Measurements from ENCODE around the gene PBLD.

GRCh38 chr10:68290736-68291135, 42.0 kb downstream of the PBLD start:
- no peak for TF ChIP-seq CTCF (IDR thresholded peaks at IDR 0.05)
- TF ChIP-seq EP300 (IDR thresholded peaks at IDR 0.05): no peak
- no peak for TF ChIP-seq POLR2A (IDR thresholded peaks at IDR 0.05)
- TF ChIP-seq POLR2AphosphoS5 (IDR thresholded peaks at IDR 0.05): no peak

Measured in stomach (tissue), 4 donors.